ENCODE data around the gene RASGRP1. TPM values are rescaled to one million over a fixed set of nuclear protein-coding genes. Genes with fewer than 3 reads are reported as not detected.

RASGRP1 gene
- total RNA-seq, 1 donor from 2014 or later: 4.5 TPM

DNA sequence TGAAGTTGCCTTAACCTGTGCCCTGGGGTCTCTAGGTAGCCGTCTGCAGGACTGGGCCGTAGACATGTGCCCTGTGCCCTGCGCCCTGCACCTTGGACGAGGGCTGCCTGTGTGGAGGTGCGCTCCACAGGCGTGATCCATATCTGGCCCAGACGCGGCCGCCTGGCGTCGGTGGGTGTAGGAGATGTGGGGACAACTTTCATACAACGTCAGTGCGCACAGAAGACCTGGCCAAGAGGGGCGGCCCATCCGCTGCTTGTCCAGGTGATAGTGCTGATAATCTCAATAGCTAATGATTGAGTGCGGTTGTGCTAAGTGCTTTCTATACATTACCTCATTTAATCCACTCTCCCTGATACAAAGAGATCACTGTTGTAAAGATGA, 665 bp upstream of the RASGRP1 start:
- DNase-seq: no peak

- DNase-seq: no peak
These were observed 693 bp downstream of the RASGRP1 start for GRCh38 chr15:38563723-38564519.

DNA sequence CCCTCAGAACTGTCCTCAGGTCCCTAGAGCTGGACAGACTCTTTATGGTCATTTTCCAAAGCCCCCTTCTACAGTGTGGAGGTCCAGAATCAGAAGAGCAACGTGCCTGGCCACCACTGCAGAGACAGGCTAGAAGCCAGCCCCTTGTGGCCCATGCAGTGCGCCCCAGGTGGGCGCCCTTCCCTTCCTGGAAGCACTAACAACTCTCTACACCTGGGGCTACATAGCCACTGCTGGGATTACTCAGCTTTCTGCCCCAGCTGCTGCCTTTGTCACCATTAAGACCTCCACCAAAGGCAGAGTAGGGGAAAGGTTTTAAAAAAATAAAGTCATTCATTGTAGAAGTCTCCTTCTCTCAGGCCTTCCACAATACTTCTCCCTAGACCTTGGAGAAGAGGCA, 2.3 kb downstream of the RASGRP1 start:
- no peak for DNase-seq

- DNase-seq: no peak
These were observed 4.1 kb downstream of the RASGRP1 start for GRCh38 chr15:38560456-38560926.

GRCh38 chr15:38559636-38560307, 4.8 kb downstream of the RASGRP1 start:
- DNase-seq: no peak

- DNase-seq: no peak
These were observed 5.5 kb downstream of the RASGRP1 start for GRCh38 chr15:38559131-38559530.

DNA sequence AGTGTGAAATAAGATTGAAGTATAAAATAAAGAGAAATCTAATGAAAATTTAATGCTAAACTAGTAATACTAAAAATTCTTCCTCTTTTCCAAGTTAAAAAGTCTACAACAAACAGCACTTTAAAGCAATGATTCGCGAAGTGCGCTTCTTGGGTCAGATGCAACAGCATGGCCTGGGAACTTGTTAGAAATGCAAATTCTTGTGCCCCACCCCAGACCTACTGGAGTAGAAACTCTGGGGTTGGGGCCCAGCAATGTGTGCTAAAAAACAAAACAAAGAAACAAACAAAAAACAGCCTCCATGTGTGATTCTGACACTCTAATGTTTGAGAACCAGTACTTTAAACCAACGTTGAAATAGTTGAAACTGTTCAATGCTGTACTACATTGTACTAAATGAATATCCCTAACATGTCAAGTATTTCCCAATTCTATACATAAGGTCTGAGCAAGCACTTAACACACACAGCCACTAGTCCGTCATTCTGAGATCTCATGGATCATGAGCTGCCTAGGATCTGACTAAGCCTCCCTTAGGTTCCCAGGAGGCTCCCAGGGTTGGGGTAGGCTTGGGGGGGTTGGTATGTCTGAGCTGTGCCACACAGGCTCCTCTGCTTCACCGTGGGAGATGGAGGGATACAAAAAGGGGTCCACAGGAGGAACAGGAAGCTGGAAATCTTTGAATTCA, 6.1 kb downstream of the RASGRP1 start:
- no peak for DNase-seq

DNA sequence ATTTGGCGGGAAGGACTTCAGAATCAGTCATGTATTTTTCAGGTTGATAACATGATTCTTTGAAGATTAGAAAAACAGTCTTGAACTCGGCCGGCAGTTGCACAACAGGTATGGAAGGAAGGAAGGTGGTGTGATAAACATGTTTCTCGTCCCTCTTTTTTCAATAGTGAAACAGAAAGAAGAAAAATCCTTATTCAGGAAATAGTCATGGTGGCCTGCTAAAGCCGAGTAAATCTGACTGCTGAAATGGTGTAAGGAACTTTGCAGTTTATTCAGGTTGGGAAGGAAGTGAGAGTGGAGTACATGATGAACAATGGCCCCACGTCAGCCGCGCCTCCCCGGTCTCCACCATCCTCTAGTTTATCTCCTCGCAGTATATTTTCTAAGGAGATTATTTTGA, 6.7 kb downstream of the RASGRP1 start:
- no peak for DNase-seq

DNA sequence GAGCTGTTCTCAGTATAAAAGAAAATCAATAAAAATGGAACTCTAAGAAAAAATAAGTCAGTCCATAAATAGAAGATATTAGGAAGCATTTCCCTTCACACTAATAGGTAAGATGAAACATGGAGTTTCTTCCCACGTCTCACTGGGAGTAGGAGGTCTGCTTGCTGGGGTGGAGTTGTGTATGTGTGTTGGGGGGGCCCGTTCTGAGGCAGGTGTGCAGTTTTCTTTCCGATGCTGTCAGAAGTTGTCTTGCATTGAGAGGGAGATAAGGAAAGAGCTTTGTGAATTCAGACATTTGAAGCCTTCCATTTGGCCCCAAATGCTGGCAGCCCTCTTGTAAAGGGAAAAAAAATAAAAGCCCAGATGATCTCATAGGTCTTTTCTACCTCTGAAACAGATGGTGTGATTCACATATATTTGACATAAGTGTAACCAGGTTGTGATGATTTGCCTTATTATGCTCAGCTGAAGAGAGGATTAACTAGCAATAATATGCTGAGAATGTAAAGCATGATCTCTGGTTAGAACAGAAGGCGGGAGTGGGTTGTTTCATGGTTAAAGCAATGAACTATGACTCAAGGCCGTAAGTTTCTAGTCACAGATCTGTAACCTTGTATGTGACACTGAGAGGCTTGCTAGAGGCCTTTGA, 8.8 kb downstream of the RASGRP1 start:
- DNase-seq: no peak

DNA sequence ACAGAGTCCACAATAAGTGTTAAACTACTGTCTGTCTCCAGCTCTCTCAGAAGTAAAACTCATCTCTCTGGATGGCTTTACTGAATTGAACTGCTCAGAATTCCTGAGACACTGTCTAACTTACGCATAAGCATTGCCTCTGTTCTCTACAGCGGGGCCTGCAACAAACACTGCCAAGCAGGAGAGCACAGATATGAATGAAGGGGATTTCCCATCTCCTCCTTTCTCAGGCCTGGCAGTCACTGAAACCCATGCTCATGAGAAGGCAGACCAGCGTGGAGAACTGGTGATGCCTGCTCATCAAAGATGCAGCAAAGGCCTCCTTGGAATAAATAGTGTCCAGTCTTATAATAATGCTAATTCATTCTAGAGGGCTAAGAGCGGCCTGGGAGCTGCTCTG, 10.3 kb downstream of the RASGRP1 start:
- no peak for DNase-seq

DNA sequence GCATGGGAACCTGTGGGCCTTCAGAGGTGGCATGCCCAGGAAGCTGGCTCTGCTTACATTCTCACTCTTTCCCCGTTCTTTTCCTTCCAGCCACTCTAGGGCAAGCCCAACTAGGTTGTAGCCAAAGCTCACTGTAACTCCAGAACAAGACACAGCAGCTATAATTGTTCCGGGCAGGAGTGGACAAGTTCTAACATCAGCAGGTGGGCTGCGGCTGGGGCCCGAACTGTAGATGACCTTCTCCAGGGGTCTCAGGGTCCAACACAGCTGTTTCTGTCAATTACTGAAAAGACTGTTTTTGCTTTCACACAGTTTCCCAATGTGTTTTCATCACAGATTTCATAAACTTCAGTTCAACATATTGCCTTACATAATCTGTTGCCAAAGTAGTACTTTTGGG, 11.5 kb downstream of the RASGRP1 start:
- no peak for DNase-seq

DNA sequence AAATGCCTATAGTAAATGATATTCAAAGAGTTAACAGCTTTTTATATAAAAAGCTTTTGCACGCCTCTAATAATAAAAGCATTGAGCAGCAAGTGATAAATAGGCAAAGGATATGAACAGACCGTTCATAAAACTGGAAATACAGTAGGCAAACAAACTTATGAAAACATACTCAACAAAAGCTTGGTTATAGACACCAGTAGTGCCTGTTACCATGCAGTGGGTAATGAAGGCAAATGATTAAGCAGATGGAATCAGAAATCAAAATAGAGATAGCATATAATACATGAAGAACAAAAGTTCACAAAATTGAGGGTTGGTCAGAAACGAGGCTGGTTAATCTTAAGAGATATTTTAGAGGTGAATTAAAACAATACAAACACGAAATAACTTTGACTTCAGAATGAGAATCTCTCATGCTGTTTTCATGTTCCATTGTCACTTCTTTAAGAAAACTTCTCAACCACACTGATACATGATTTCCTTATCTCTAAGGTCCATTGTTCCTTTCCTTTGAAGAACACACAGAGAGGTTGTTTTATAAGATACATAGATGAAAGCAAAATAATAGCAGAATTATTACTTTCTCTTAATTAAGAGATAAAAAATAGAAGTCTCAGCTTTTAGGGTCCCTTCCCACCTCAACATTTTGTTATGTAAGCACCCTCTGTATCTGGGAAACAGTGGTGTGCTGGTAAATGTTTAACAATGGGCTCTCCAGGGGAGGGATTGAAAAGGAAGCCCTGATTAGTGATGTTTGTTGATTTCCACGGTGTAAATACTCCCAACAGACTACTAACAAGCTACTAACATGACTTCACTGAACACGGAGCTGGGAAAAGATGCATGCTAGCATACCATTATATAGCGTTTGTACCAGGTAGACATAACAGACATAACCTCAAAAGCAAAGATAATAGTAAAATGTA, 12.6 kb downstream of the RASGRP1 start:
- no peak for DNase-seq

DNA sequence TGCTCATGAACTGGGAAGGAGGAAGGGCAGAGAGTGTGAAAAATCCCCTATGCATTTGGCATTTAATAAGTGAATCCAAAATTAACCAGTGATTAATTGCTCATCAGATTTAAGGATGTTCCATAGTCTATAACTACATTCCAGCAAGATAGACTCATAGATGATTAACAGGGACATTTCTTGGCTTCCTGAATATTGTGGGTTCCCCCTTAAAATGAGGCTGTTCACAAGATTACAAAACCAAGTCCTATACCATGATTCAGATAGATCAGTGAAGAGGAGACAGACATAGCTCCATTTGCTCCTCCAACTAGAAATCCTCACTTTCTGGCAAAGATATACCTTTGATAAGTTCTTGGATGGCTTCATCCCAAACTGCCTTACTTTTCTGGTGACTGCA, 15.4 kb downstream of the RASGRP1 start:
- no peak for DNase-seq

DNA sequence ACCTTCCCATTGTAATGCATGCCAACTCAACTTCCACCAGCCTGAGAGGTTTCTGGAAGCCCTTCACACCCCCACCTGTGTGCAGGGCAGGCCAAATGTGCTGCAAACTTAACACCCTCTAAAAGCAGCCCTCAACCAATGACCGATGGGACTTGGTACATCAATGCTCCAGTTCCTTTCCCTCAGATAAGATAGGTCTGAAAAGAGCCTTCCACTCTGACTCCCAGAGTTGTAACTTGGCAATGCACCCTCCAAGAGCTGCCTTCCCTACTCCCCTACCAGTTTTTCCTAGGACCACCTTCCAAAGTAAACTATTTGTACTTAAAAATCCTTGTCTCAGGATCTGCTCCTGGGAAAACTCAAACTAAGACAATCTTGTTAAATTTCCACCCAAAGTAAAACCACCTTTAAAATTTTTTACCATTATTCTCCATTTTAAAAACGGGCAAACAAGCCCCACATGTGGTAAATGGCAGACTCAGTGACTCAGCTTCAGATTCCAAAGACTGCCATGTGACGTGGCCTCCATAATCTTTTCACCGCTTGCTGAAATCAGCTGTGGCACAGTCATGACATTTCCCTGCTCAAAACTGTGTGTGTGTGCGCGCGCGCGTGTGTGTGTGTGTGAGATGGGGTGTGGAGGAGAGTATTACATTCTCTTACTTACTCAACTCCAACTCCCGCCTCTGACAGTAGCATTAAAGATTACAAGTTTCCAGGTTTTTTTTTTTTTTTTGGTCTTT, 17.2 kb downstream of the RASGRP1 start:
- no peak for DNase-seq

DNA sequence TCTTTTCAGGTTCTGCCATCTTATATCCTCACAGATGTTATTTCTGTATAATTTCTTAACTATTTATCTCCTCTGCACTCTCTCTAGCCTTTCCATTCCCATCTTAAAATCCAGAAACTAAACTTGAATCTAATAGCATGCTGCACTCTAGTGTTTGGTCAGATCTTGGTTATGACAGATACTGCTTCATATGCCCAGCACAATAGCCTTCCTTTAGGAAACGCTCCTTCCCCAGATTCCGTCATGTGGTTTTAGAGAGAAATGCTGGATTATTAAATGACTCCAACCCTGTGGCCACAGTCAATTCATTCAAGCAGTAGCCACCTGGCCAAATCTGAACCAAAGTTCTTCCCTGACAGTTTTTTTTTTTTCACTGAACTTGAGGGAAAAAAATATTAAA, 19.4 kb downstream of the RASGRP1 start:
- no peak for DNase-seq

DNA sequence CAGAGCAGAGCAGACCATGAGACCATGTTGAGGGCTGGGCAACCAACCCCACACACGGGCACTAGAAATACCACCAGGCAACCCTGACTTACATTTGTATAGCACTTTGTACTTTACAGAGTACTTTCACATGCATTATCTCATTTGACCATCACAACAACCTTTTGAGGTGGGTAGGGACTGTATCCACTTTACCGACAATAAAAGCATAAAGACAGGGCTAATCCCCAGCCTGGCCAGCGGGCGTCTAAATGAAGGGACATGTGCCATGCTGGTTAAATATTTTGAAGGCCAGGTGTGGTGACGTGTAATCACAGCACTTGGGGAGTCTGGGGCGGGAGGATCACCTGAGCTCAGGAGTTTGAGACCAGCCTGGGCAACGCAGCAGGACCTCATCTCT, 23.6 kb downstream of the RASGRP1 start:
- no peak for DNase-seq

GRCh38 chr15:38540510-38540909, 24.1 kb downstream of the RASGRP1 start:
- no peak for DNase-seq

DNA sequence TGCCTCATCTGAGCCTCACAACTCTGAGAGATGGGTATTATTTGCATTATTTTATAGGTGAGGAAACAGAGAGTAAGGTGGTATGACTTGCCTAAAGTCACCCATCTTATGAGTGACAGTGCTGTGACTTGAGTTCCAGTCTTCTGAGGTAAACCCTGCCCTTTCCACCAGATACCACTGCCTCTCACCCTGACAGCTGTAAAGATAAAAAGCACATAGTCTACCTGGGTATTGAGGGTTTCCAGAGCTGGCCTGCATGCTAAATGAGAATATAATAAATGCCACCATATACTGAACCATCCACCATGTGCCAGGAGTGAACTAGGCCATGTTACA, 25.6 kb downstream of the RASGRP1 start:
- no peak for DNase-seq

- DNase-seq: no peak
These were observed 26.1 kb downstream of the RASGRP1 start for GRCh38 chr15:38538328-38539007.

- DNase-seq: no peak
These were observed 28.4 kb downstream of the RASGRP1 start for GRCh38 chr15:38536201-38536676.
